ENCODE results near the gene SRCAP. TPM values are rescaled to one million over a fixed set of nuclear protein-coding genes. Genes with fewer than 3 reads are reported as not detected.

The SRCAP gene
- total RNA-seq, 1 experiment from 2014 or later = 60.7 TPM

GRCh38 chr16:30750201-30750600, 51.2 kb downstream of the SRCAP start:
- peaks cover 73% of the 10 kb centered on the region for H3K36me3 Mint-ChIP-seq (ENCODE audit: insufficient read depth, unreplicated experiment)

GRCh38 chr16:30750876-30751465, 52.0 kb downstream of the SRCAP start:
- Mint-ChIP-seq H3K4me3 (ENCODE audit: unreplicated experiment) (no peak overlapping the region), H3K9me3 (ENCODE audit: unreplicated experiment) (no peaks in the 10 kb centered on the region), H3K27me3 (ENCODE audit: insufficient read depth, unreplicated experiment) (no peaks in the 10 kb centered on the region), H3K4me1 (ENCODE audit: insufficient read depth, unreplicated experiment) (peaks cover 19% of the 10 kb centered on the region), H3K27ac (ENCODE audit: low read depth, unreplicated experiment) (no peak overlapping the region), H3K36me3 (ENCODE audit: insufficient read depth, unreplicated experiment) (peaks cover 72% of the 10 kb centered on the region)
- ChIA-PET POLR2A (interaction anchor here (0.7 to 5.1 kb wide), 5 partner anchors 8 to 190 kb away, joined by 3 to 55 read pairs (median 5); partner anchors contain the start of gene RNF40), CTCF (interaction anchor here (1.2 kb wide), 1 partner anchor 191 kb away, joined by 3 read pairs; no protein-coding TSS in a partner anchor)
- BruUV-seq (replicated peaks) = no TSS peak
- TF ChIP-seq CTCF (IDR thresholded peaks at IDR 0.05; ENCODE audit: unreplicated experiment) = no peak
- no peak for DNase-seq (ENCODE audit: unreplicated experiment)
- intact Hi-C loops (cut with micrococcal nuclease) = no loop called here

More at GRCh38 chr16:30750201-30750600, 51.2 kb downstream of the SRCAP start:
- no peak overlapping the region for H3K27ac Mint-ChIP-seq (ENCODE audit: low read depth, unreplicated experiment)
- no peak overlapping the region for H3K4me3 Mint-ChIP-seq (ENCODE audit: unreplicated experiment)
- no peak for DNase-seq (ENCODE audit: unreplicated experiment)
- peaks cover 22% of the 10 kb centered on the region for H3K4me1 Mint-ChIP-seq (ENCODE audit: insufficient read depth, unreplicated experiment)
- no peaks in the 10 kb centered on the region for H3K27me3 Mint-ChIP-seq (ENCODE audit: insufficient read depth, unreplicated experiment)
- BruUV-seq (replicated peaks) = no TSS peak
- H3K9me3 Mint-ChIP-seq (ENCODE audit: unreplicated experiment) = no peaks in the 10 kb centered on the region
- TF ChIP-seq CTCF (IDR thresholded peaks at IDR 0.05; ENCODE audit: unreplicated experiment) = no peak
- POLR2A ChIA-PET = interaction anchor here (0.6 to 5.1 kb wide), 5 partner anchors 9 to 191 kb away, joined by 3 to 55 read pairs (median 5); partner anchors contain the start of genes FBRS and RNF40
- intact Hi-C loops (cut with micrococcal nuclease) = no loop called here
- CTCF ChIA-PET = interaction anchor here (0.7 kb wide), 1 partner anchor 361 kb away, joined by 4 read pairs; no protein-coding TSS in a partner anchor

GRCh38 chr16:30753596-30753995, 54.6 kb downstream of the SRCAP start:
- no peak for TF ChIP-seq CTCF (IDR thresholded peaks at IDR 0.05; ENCODE audit: unreplicated experiment)
- ChIA-PET CTCF (interaction anchor here (0.5 kb wide), 1 partner anchor 145 kb away, joined by 3 read pairs; no protein-coding TSS in a partner anchor), POLR2A (interaction anchor here (0.7 kb wide), 1 partner anchor 76 kb away, joined by 3 read pairs; no protein-coding TSS in a partner anchor)
- intact Hi-C loops (cut with micrococcal nuclease) = no loop called here
- no peak for DNase-seq (ENCODE audit: unreplicated experiment)
- no peak overlapping the region for H3K27ac Mint-ChIP-seq (ENCODE audit: low read depth, unreplicated experiment)
- H3K9me3 Mint-ChIP-seq (ENCODE audit: unreplicated experiment) = no peaks in the 10 kb centered on the region
- BruUV-seq (replicated peaks) = no TSS peak
- peaks cover 6% of the 10 kb centered on the region for H3K4me1 Mint-ChIP-seq (ENCODE audit: insufficient read depth, unreplicated experiment)
- H3K27me3 Mint-ChIP-seq (ENCODE audit: insufficient read depth, unreplicated experiment) = no peaks in the 10 kb centered on the region
- H3K4me3 Mint-ChIP-seq (ENCODE audit: unreplicated experiment) = no peak overlapping the region
- peaks cover 55% of the 10 kb centered on the region for H3K36me3 Mint-ChIP-seq (ENCODE audit: insufficient read depth, unreplicated experiment)

- H3K27me3 Mint-ChIP-seq (ENCODE audit: insufficient read depth, unreplicated experiment) = no peaks in the 10 kb centered on the region
- peaks cover 45% of the 10 kb centered on the region for H3K36me3 Mint-ChIP-seq (ENCODE audit: insufficient read depth, unreplicated experiment)
- CTCF ChIA-PET = interaction anchor here (0.6 kb wide), 1 partner anchor 743 kb away, joined by 3 read pairs; no protein-coding TSS in a partner anchor
- H3K9me3 Mint-ChIP-seq (ENCODE audit: unreplicated experiment) = no peaks in the 10 kb centered on the region
- TF ChIP-seq CTCF (IDR thresholded peaks at IDR 0.05; ENCODE audit: unreplicated experiment) = no peak
- DNase-seq (ENCODE audit: unreplicated experiment) = no peak
- POLR2A ChIA-PET = interaction anchor here (0.7 kb wide), 1 partner anchor 16 kb away, joined by 3 read pairs; a partner anchor contains a TSS
- no peak overlapping the region for H3K4me3 Mint-ChIP-seq (ENCODE audit: unreplicated experiment)
- H3K27ac Mint-ChIP-seq (ENCODE audit: low read depth, unreplicated experiment) = no peak overlapping the region
- H3K4me1 Mint-ChIP-seq (ENCODE audit: insufficient read depth, unreplicated experiment) = peaks cover 10% of the 10 kb centered on the region
- intact Hi-C loops (cut with micrococcal nuclease) = no loop called here
- BruUV-seq (replicated peaks) = no TSS peak
These were observed 57.2 kb downstream of the SRCAP start for GRCh38 chr16:30755955-30756780.
